ENCODE measurements around the gene PBOV1. TPM values are rescaled to one million over a fixed set of nuclear protein-coding genes. Genes with fewer than 3 reads are reported as not detected.
A peak's percentile ranks its signal among the peaks of the same experiment; 100 is the strongest.

Gene PBOV1
- total RNA-seq, 4 donors from 2014 or later = not detected

DNA sequence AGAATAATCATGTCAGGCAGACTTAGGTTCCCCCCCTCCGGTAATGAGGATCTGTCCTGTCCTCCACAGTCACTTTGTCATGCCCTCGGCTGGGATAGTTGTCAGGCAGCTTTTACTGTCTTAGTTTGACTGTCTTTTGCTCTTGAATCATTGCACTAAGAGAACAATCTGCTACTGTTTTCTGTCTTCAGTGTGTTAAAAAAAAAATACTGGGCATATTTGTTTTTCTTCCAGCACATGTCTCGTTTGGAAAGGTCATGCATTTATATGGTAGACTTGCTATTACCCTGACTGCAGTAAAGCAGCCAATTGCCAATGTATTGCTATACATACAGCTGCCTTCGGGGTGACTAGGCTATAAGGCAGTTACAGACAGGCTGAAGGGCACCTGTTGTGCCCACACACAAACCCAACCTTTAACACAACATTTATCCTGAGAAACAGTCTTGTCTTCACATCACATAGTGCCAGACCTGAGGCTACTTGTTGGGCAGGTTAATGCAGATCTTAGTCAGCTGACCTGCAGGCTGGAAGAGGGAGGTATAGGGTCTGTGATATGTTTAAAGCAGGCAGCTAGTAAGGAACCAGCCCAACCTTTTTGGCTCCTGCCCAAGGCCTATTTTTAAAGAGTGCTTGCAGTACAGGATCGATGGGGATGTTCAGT lies 29.9 kb downstream of the PBOV1 start:
- Histone ChIP-seq H3K9me3 (no peaks in the 10 kb centered on the region), H3K36me3 (no peaks in the 10 kb centered on the region), H3K27ac (peak overlapping the region in 1 of 4 donors; percentile 16), H3K4me1 (peaks cover 0 to 4% (median 0%) of the 10 kb centered on the region in 4 donors), H3K27me3 (no peaks in the 10 kb centered on the region), H3K4me3 (no peak overlapping the region)
- WGBS, 2 donors = 25 to 39% methylated on average over 5 of the region's 5 CpGs
- TF ChIP-seq POLR2A (IDR thresholded peaks at IDR 0.05) (no peak), EP300 (IDR thresholded peaks at IDR 0.05) (no peak), CTCF (IDR thresholded peaks at IDR 0.05) (no peak)
- DNase-seq (ENCODE audit: low spot score in 2 of 2) = no peak

DNA sequence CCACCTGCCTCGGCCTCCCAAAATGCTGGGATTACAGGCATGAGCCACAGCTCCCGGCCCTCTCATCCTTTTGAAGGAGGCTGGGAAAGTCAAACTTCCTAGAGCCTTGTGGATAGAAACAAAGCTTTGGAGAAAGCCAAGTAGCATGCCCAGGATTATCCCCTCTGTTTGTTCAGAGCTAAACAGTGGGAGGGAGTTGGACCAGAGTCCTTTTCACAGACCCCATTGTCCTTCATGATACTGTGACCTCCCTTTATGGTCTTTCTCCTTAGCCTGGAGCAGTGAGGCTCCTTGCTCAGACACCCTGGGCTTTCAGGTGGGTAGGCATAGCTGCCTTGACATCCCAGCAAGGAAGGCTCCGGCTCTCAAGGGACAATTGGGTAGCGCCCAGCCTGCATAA lies 31.1 kb downstream of the PBOV1 start:
- Histone ChIP-seq H3K27me3 (no peaks in the 10 kb centered on the region), H3K4me3 (no peak overlapping the region), H3K9me3 (no peaks in the 10 kb centered on the region), H3K27ac (no peak overlapping the region), H3K36me3 (no peaks in the 10 kb centered on the region), H3K4me1 (peaks cover 0 to 9% (median 0%) of the 10 kb centered on the region in 4 donors)
- DNase-seq (ENCODE audit: low spot score in 2 of 2) = no peak
- WGBS, 2 donors = 87 to 96% methylated on average over 4 of the region's 4 CpGs
- TF ChIP-seq CTCF (IDR thresholded peaks at IDR 0.05) (no peak), POLR2A (IDR thresholded peaks at IDR 0.05) (no peak), EP300 (IDR thresholded peaks at IDR 0.05) (no peak)

DNA sequence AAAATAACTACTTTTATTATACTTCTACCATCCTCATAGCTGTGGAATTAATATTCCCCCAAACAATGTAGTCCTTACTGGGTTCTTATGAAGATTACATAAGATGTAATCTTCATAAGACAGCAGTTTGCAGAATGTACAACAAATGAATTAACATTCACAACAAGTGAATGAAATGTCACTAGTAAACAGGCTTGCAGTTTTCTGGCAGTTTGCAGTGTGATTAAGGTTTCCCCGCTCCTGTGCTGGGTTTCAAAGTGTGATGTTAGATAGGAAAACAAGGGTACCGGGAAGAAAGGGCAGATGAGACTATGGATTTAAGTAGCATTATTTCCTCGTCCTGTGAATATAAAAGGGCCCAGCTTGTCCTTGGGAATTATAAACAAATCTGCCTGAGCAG lies 34.1 kb downstream of the PBOV1 start:
- Histone ChIP-seq H3K27ac (no peak overlapping the region), H3K27me3 (no peaks in the 10 kb centered on the region), H3K36me3 (no peaks in the 10 kb centered on the region), H3K4me1 (peaks cover 0 to 9% (median 0%) of the 10 kb centered on the region in 4 donors), H3K4me3 (no peak overlapping the region), H3K9me3 (no peaks in the 10 kb centered on the region)
- DNase-seq (ENCODE audit: low spot score in 2 of 2) = no peak
- 84 to 90% methylated on average over 3 of the region's 3 CpGs for WGBS, 2 donors
- TF ChIP-seq POLR2A (IDR thresholded peaks at IDR 0.05) (no peak), CTCF (IDR thresholded peaks at IDR 0.05) (no peak), EP300 (IDR thresholded peaks at IDR 0.05) (no peak)

GRCh38 chr6:138183790-138184134 lies 34.5 kb downstream of the PBOV1 start:
- H3K9me3 ChIP-seq = no peaks in the 10 kb centered on the region
- no peak overlapping the region for H3K4me3 ChIP-seq
- DNase-seq (ENCODE audit: low spot score in 2 of 2) = no peak
- peaks cover 0 to 9% (median 0%) of the 10 kb centered on the region in 4 donors for H3K4me1 ChIP-seq
- TF ChIP-seq POLR2A (IDR thresholded peaks at IDR 0.05) (no peak), EP300 (IDR thresholded peaks at IDR 0.05) (no peak), CTCF (IDR thresholded peaks at IDR 0.05) (no peak)
- no peaks in the 10 kb centered on the region for H3K27me3 ChIP-seq
- 72 to 79% methylated on average over 4 of the region's 4 CpGs for WGBS, 2 donors
- peak overlapping the region in 2 of 4 donors; percentile 22 to 42 for H3K27ac ChIP-seq
- no peaks in the 10 kb centered on the region for H3K36me3 ChIP-seq

DNA sequence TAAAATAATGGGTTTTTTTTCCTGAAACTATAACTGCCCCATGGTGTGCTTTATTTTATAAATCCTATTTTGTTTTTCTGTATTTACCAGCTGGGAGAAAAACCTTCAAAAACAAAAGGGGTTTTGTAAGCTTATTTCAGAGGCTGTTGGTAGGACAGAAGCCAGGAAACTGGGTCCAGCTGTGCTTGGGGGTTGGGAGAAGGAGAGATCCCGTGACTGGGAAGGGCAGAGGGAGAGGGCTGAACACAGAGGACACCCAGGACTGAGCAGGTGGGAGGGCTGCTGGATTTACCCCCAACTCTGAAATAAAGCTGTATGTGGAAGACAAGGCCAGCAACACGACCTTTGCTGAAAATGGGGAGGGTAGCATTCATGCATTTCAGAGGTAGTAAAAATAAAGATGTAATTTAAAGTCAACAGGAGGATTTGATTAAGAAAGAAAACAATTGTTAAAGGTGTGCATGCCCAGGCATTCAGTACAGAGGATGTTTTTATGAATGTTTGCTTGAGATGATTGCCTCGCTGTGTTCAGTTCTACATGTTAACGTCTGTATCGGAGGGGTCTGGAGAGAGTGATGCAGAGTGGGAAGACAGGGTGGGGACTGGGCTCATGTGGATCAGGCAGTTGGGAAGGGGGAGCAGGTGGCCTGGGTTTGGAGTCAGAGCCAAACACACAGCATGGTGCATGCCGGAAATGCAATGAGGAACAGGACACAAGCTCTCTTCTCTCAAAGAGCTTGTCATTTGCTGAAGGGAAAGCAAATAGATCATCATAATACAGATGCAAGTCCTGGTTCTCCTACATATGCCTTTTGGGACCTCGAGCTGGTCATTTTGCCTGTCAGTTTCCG lies 35.1 kb downstream of the PBOV1 start:
- Histone ChIP-seq H3K9me3 (peaks cover 0 to 5% (median 2%) of the 10 kb centered on the region in 4 donors), H3K27me3 (no peaks in the 10 kb centered on the region), H3K4me1 (peaks cover 0 to 9% (median 0%) of the 10 kb centered on the region in 4 donors), H3K36me3 (no peaks in the 10 kb centered on the region), H3K27ac (peak overlapping the region in 3 of 4 donors; percentile 22 to 42 (median 22)), H3K4me3 (no peak overlapping the region)
- no peak for DNase-seq (ENCODE audit: low spot score in 2 of 2)
- 50% methylated on average over 8 of the region's 8 CpGs for WGBS, 2 donors
- no peak for TF ChIP-seq CTCF (IDR thresholded peaks at IDR 0.05)
- no peak for TF ChIP-seq POLR2A (IDR thresholded peaks at IDR 0.05)
- no peak for TF ChIP-seq EP300 (IDR thresholded peaks at IDR 0.05)

Measured in tibial nerve (tissue), 4 donors.